HCT116 (cell line): ENCODE measurements around the gene PNPLA2. TPM values are rescaled to one million over a fixed set of nuclear protein-coding genes. Genes with fewer than 3 reads are reported as not detected.

Source experiments
- ATAC-seq: fragments of 200-7000 bp; cut with Tn5 transposase; 2 replicates; pipeline ENCODE4 v1.9.1; 2020; ENCODE audit warnings: mild to moderate bottlenecking, moderate library complexity
- BruUV-seq: library from RNA; stranded (reverse); fragments of 400-500 nt; replicated peaks from 2 replicates; lab custom pipeline; 2021; lab: Mats Ljungman, UMichigan
- CTCF ChIA-PET: fragments of 300-600 bp; sonication (Branson Sonifier 250); formaldehyde crosslinking; loops from one replicate; lab custom pipeline; 2021; ENCODE audit warnings: antibody characterized with exemption; lab: Charles Lee
- POLR2A ChIA-PET: fragments of 300-600, 350-600 bp; sonication (Branson Sonifier 250); formaldehyde crosslinking; loops from one replicate; lab custom pipeline; 2021; ENCODE audit warnings: antibody characterized with exemption; lab: Charles Lee
- RAD21 ChIA-PET, 2 experiments: fragments of 300-600 bp; sonication (Branson Sonifier 250); formaldehyde crosslinking; loops; one replicate each; lab custom pipeline; 2023; ENCODE audit warnings: low total read pairs in 2 of 2; ENCODE audit not compliant: uncharacterized antibody in 2 of 2, unreplicated experiment in 2 of 2, low non-redundant PET in 1 of 2; lab: Charles Lee
- DNase-seq: peaks from one replicate; pipeline ENCODE4 v3.0.0-alpha.2; 2010; ENCODE audit warnings: low read depth, low spot score
- H2AFZ ChIP-seq: fragments of 200-600 bp; shearing (Covaris generic), sonication (generic); 2 replicates; pipeline ENCODE4 v1.6.1; 2017; ENCODE audit warnings: low read depth, mixed run types, mixed read lengths, antibody characterized with exemption, low read length; ENCODE audit not compliant: poor library complexity, severe bottlenecking
- H3K27ac ChIP-seq: 2 replicates; pipeline ENCODE4 v1.5.1; 2012; ENCODE audit warnings: low read depth, low read length
- H3K27me3 ChIP-seq: fragments of 200-600 bp; sonication (generic); 2 replicates; pipeline ENCODE4 v1.6.1; 2016; ENCODE audit warnings: mixed run types, low read length, mixed read lengths; ENCODE audit not compliant: insufficient read depth
- H3K36me3 ChIP-seq, 2 experiments: fragments of 200-500 bp in 1 of 2; fragments of 200-600 bp in 1 of 2; sonication (Bioruptor generic) in 1 of 2; sonication (generic) in 1 of 2; 2 replicates each; pipeline versions ENCODE4 v1.5.1 to v1.6.1; 2014 to 2016; ENCODE audit warnings: low read length in 2 of 2, inconsistent platforms in 1 of 2, mixed read lengths in 1 of 2, mixed run types in 1 of 2; ENCODE audit not compliant: insufficient read depth in 2 of 2, control insufficient read depth in 1 of 2
- H3K4me1 ChIP-seq, 2 experiments: fragments of 200-600 bp in 1 of 2; sonication (generic) in 1 of 2; 2 replicates each; pipeline versions ENCODE4 v1.5.1 to v1.6.1; 2012 to 2017; ENCODE audit warnings: low read length in 2 of 2, inconsistent platforms in 1 of 2, mild to moderate bottlenecking in 1 of 2, mixed read lengths in 1 of 2, mixed run types in 1 of 2, moderate library complexity in 1 of 2; ENCODE audit not compliant: insufficient read depth in 2 of 2, control insufficient read depth in 1 of 2
- H3K4me2 ChIP-seq: fragments of 200-600 bp; sonication (generic); 2 replicates; pipeline ENCODE4 v1.6.1; 2017; ENCODE audit warnings: mixed run types, low read length, mixed read lengths
- H3K4me3 ChIP-seq, 2 experiments: fragments of 200-600 bp in 1 of 2; sonication (generic) in 1 of 2; replicated peaks in 1 of 2; 2 replicates each; pipeline ENCODE4 v1.5.1; 2011 to 2016; ENCODE audit warnings: low read length in 2 of 2, control low read depth in 1 of 2, low read depth in 1 of 2, mild to moderate bottlenecking in 1 of 2, mixed read lengths in 1 of 2, mixed run types in 1 of 2
- H3K79me2 ChIP-seq: fragments of 200-600 bp; sonication (generic); 2 replicates; pipeline ENCODE4 v1.6.1; 2017; ENCODE audit warnings: mild to moderate bottlenecking, mixed run types, low read length, moderate library complexity, mixed read lengths; ENCODE audit not compliant: insufficient read depth
- H3K9ac ChIP-seq: fragments of 200-600 bp; sonication (generic); 2 replicates; pipeline ENCODE4 v1.6.1; 2016; ENCODE audit warnings: low read length, mixed read lengths
- H3K9me2 ChIP-seq: fragments of 200-600 bp; sonication (generic), shearing (Covaris generic); 2 replicates; pipeline ENCODE4 v1.6.1; 2017; ENCODE audit warnings: mixed run types, mild to moderate bottlenecking, moderate library complexity; ENCODE audit not compliant: insufficient read depth
- H3K9me3 ChIP-seq, 2 experiments: fragments of 200-500 bp in 1 of 2; fragments of 200-600 bp in 1 of 2; sonication (Bioruptor generic) in 1 of 2; sonication (generic) in 1 of 2; 2 replicates each; pipeline ENCODE4 v1.6.1; 2014 to 2017; ENCODE audit warnings: low read length in 2 of 2, mixed read lengths in 2 of 2, inconsistent platforms in 1 of 2, low read depth in 1 of 2, mild to moderate bottlenecking in 1 of 2, mixed run types in 1 of 2, moderate library complexity in 1 of 2; ENCODE audit not compliant: control insufficient read depth in 1 of 2, insufficient read depth in 1 of 2
- H4K20me1 ChIP-seq: fragments of 200-600 bp; sonication (generic), shearing (Covaris generic); 2 replicates; pipeline ENCODE4 v1.6.1; 2017; ENCODE audit warnings: mixed run types, mild to moderate bottlenecking, moderate library complexity; ENCODE audit not compliant: insufficient read depth
- CEBPB ChIP-seq: IDR thresholded peaks from 2 replicates; pipeline ENCODE4 v1.6.1; 2012; ENCODE audit warnings: low read depth
- ELF1 ChIP-seq: IDR thresholded peaks from 2 replicates; pipeline ENCODE4 v1.6.1; 2012; ENCODE audit warnings: low read depth, borderline replicate concordance
- EZH2 ChIP-seq: fragments of 200-600 bp; sonication (generic); IDR thresholded peaks from 2 replicates; pipeline ENCODE4 v1.6.1; 2017; ENCODE audit warnings: antibody characterized with exemption, mixed run types
- EZH2phosphoT487 ChIP-seq: fragments of 200-600 bp; IDR thresholded peaks from 2 replicates; pipeline ENCODE4 v1.6.1; 2018; ENCODE audit warnings: antibody characterized with exemption, borderline replicate concordance
- FOSL1 ChIP-seq: IDR thresholded peaks from 2 replicates; pipeline ENCODE4 v1.6.1; 2012; ENCODE audit warnings: low read depth
- SRF ChIP-seq: IDR thresholded peaks from 2 replicates; pipeline ENCODE4 v1.6.1; 2012; ENCODE audit warnings: low read depth
- TCF7L2 ChIP-seq: IDR thresholded peaks from 2 replicates; pipeline ENCODE4 v1.7.0; 2011; ENCODE audit warnings: borderline replicate concordance, inconsistent platforms; ENCODE audit not compliant: insufficient read depth, insufficient read length; ENCODE audit errors: extremely low read depth
- ZNF274 ChIP-seq: fragments of 200-500 bp; sonication (Bioruptor generic); IDR thresholded peaks from 2 replicates; pipeline ENCODE4 v1.6.1; 2014; ENCODE audit warnings: mild to moderate bottlenecking, low read depth, low read length, inconsistent platforms
- intact Hi-C: fragments of 100-400 bp; cut with micrococcal nuclease; formaldehyde crosslinking; loops from 2 replicates; pipeline ENCODE4 v1.10.0; 2022
- total RNA-seq: library from RNA; stranded (reverse); gene quantifications from one replicate; pipeline ENCODE4 v1.2.1, GENCODE V29; 2021; ENCODE audit not compliant: unreplicated experiment
- TF ChIP-seq, protein P1 (sequence below), 3 experiments: fragments of 200-600 bp in 1 of 3; sonication (generic) in 1 of 3; IDR thresholded peaks in 2 of 3; conservative IDR thresholded peaks in 1 of 3; 2 replicates each; pipeline ENCODE4 v1.5.1; 2012 to 2017; ENCODE audit warnings: low read depth in 2 of 3, low read length in 2 of 3, antibody characterized with exemption in 1 of 3, borderline replicate concordance in 1 of 3, control low read depth in 1 of 3, mild to moderate bottlenecking in 1 of 3, mixed read lengths in 1 of 3, mixed run types in 1 of 3, moderate library complexity in 1 of 3; ENCODE audit not compliant: insufficient read depth in 1 of 3

The PNPLA2 gene
- total RNA-seq, 1 experiment from 2014 or later: 124 TPM

DNA sequence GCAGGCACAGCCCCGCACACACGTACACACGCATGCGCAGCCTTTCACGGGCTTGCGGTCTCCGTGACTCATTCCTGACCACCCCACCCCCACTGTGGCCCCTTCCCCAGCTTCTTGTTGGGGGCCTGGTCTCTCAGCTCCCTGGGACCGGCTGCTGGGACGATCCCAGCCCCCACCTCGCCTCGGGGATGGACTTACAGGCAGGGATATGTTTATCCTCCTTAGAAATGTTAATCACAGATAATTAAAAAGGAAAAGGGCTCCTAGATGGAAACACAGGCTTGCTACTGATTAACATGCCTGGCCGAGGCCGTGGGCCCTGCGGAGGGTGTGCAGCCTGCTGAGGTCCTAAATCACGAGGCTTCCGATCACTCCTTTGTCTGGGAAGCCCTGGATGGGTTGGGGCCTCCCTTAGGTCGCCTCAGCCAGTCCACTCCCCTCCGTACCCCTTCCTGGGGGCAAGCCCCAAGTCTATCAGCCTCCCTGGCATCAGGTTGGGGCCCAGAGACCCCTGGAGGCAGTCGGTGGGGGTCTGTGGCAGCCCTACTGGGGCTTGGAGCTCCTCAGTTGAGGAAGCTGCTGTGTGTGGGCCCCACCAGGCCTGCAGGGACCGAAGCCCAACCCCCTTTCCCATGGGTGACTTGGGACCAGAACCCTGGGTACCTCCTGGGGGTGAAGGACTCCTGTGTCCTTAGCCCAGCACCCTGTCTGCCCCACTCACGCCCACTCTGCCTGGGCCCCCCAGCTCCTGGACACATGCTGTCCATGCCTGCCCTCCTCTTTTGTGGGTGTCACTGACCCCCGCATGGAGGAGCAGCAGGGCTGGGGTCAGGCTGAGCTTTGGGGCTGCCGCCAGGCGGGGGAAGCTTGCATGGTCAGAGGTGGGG lies 44.6 kb downstream of the PNPLA2 start:
- Histone ChIP-seq H3K9ac (no peak overlapping the region), H3K27ac (no peak overlapping the region), H3K4me1 (peaks cover 7 to 38% of the 10 kb centered on the region in 2 experiments), H3K9me3 (no peaks in the 10 kb centered on the region), H2AFZ (no peak overlapping the region), H4K20me1 (no peaks in the 10 kb centered on the region), H3K9me2 (no peaks in the 10 kb centered on the region), H3K4me2 (no peak overlapping the region), H3K27me3 (no peaks in the 10 kb centered on the region), H3K4me3 (no peak overlapping the region), H3K36me3 (no peaks in the 10 kb centered on the region), H3K79me2 (no peaks in the 10 kb centered on the region)
- no peak for ATAC-seq
- POLR2A ChIA-PET: no interaction called here
- intact Hi-C loops: no loop called here
- CTCF ChIA-PET: no interaction called here
- no peak for TF ChIP-seq TCF7L2
- TF ChIP-seq ZNF274: no peak
- TF ChIP-seq ELF1: no peak
- TF ChIP-seq CEBPB: no peak
- no peak for TF ChIP-seq SRF
- no peak for TF ChIP-seq EZH2phosphoT487
- TF ChIP-seq FOSL1: no peak
- TF ChIP-seq, protein P1, sequence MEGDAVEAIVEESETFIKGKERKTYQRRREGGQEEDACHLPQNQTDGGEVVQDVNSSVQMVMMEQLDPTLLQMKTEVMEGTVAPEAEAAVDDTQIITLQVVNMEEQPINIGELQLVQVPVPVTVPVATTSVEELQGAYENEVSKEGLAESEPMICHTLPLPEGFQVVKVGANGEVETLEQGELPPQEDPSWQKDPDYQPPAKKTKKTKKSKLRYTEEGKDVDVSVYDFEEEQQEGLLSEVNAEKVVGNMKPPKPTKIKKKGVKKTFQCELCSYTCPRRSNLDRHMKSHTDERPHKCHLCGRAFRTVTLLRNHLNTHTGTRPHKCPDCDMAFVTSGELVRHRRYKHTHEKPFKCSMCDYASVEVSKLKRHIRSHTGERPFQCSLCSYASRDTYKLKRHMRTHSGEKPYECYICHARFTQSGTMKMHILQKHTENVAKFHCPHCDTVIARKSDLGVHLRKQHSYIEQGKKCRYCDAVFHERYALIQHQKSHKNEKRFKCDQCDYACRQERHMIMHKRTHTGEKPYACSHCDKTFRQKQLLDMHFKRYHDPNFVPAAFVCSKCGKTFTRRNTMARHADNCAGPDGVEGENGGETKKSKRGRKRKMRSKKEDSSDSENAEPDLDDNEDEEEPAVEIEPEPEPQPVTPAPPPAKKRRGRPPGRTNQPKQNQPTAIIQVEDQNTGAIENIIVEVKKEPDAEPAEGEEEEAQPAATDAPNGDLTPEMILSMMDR (IDR thresholded peaks at IDR 0.05 in 2 of 3, conservative IDR thresholded peaks at IDR 0.05 in 1 of 3; ENCODE audit: borderline replicate concordance in 1 of 3, insufficient read depth in 1 of 3, low read depth in 2 of 3, low read length in 2 of 3): no peak
- TF ChIP-seq EZH2: no peak
- DNase-seq: no peak
- BruUV-seq: no TSS peak
- RAD21 ChIA-PET: no interaction called here
